ENCODE data around the gene STKLD1.
"Not testable (repeated sequence)": the region's sequence is repeated elsewhere in the genome, so short reads cannot be mapped to it uniquely, and the experiment has no call there.

Gene STKLD1

DNA sequence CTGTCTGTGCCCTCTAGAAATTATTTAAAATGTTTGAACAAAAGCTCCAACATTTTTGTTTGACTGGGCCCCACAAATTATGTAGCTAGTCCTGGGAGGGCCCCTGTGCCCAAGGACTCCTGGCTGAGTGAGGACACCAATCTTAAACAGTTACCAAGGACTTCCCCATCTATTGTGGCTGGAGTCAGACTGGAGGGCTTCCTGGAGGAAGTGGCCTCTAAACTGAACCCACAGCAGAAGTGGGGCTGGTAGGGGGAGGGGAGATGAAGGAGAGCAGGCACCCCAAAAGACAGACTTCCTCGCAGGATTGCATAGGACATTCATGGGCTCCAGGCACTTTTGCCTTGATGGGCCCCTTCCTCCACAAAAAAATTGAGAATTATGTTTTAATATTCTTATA is 54.1 kb downstream of the STKLD1 start:
- H3K27ac Mint-ChIP-seq = no peak overlapping the region

DNA sequence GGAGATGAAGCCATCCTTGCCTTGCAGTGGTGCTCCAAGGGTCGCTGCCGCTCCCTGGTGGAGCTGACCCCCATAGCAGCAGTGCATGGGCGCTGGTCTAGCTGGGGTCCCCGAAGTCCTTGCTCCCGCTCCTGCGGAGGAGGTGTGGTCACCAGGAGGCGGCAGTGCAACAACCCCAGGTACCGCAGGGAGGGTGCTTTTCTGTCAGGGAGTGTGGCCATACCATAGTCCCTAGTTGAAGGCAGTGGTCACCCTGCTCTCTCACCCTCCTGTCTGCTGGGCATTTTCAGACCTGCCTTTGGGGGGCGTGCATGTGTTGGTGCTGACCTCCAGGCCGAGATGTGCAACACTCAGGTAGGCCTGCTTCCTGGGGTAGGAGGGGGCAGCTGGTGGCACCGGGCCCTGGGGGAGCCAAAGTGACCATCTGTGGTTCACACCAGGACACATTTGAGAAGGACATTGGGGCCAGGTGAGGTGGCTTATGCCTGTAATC is 57.2 kb downstream of the STKLD1 start:
- peaks cover 2% of the 10 kb centered on the region for H3K27me3 Mint-ChIP-seq
- H3K9me3 Mint-ChIP-seq = no peaks in the 10 kb centered on the region
- no peak for ATAC-seq (ENCODE audit: low read depth)
- H3K36me3 Mint-ChIP-seq = no peaks in the 10 kb centered on the region
- no peak for DNase-seq (ENCODE audit: low spot score in 2 of 2)
- no peak overlapping the region for H3K4me3 Mint-ChIP-seq
- peaks cover 9% of the 10 kb centered on the region for H3K4me1 Mint-ChIP-seq
- H3K27ac Mint-ChIP-seq = no peak overlapping the region

More for the DNA sequence above, 54.1 kb downstream of the STKLD1 start:
- Mint-ChIP-seq H3K4me3 (no peak overlapping the region), H3K36me3 (no peaks in the 10 kb centered on the region), H3K4me1 (peaks cover 8% of the 10 kb centered on the region), H3K9me3 (no peaks in the 10 kb centered on the region), H3K27me3 (peaks cover 2% of the 10 kb centered on the region)
- no peak for ATAC-seq (ENCODE audit: low read depth)
- no peak for DNase-seq (ENCODE audit: low spot score in 2 of 2)

DNA sequence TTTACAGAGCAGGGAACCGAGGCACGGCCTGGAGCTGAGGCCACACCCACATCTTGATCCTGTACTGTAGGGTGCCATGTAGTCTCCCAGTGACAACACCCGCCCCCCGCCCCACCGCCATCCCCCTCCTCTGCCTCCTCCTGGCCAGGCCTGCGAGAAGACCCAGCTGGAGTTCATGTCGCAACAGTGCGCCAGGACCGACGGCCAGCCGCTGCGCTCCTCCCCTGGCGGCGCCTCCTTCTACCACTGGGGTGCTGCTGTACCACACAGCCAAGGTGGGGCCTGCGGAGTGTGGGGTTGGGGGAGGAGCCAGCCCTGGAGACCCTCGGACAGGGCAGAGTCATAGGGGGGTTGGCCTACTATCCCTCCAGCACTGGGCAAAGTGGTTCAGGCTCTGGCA is 60.5 kb downstream of the STKLD1 start:
- Mint-ChIP-seq H3K27me3 (no peaks in the 10 kb centered on the region), H3K9me3 (no peaks in the 10 kb centered on the region), H3K4me3 (no peak overlapping the region), H3K36me3 (no peaks in the 10 kb centered on the region), H3K4me1 (peaks cover 16% of the 10 kb centered on the region), H3K27ac (no peak overlapping the region)
- ATAC-seq (ENCODE audit: low read depth) = no peak
- DNase-seq (ENCODE audit: low spot score in 2 of 2) = no peak

DNA sequence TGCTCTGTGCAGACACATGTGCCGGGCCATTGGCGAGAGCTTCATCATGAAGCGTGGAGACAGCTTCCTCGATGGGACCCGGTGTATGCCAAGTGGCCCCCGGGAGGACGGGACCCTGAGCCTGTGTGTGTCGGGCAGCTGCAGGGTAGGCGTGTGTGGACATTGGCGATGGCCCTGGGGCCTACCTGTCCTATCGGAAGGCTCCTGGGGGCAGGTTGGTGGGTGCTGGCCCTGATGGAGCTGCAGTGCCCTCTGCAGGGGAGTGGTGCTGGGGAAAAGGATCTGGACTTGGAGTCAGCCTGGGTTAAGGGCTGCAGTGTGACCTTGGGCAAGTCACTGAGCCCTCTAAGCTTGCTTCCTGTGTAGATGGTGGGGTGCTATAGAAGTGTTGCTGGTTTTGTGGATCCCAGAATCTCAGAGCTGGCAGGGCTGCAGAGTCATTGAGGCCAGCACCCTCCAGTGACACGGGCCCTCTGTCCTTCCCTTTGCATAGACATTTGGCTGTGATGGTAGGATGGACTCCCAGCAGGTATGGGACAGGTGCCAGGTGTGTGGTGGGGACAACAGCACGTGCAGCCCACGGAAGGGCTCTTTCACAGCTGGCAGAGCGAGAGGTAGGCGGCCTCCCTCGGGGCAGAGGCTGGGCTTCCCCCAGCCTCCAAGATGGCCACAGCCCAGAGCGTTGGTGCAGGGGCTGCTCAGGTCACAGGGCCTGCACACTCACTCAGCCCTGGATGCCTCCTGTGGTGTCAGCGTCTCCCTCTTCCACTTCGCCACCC is 61.8 kb downstream of the STKLD1 start:
- H3K27ac Mint-ChIP-seq = no peak overlapping the region
- no peak overlapping the region for H3K4me3 Mint-ChIP-seq
- no peak for DNase-seq (ENCODE audit: low spot score in 2 of 2)
- ATAC-seq (ENCODE audit: low read depth) = no peak
- no peaks in the 10 kb centered on the region for H3K9me3 Mint-ChIP-seq
- peaks cover 20% of the 10 kb centered on the region for H3K4me1 Mint-ChIP-seq
- no peaks in the 10 kb centered on the region for H3K36me3 Mint-ChIP-seq
- no peaks in the 10 kb centered on the region for H3K27me3 Mint-ChIP-seq

DNA sequence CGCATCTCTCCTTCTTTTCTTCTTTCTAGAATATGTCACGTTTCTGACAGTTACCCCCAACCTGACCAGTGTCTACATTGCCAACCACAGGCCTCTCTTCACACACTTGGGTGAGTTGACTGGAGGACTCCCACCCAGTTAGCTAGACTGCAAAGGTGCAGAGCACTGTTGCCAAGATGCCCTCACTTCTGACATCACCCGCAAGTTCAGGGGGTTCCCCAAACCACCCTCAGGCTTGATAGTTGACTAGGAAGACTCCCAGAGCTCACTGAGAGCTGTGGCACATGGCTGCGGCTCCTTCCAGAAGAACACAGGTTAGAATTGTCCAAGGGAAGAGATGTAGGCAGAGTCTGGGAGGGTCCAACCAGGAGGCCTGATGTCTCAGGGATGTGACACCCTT is 63.2 kb downstream of the STKLD1 start:
- Mint-ChIP-seq H3K4me3 (no peak overlapping the region), H3K27ac (peak overlapping the region; percentile 15), H3K4me1 (peaks cover 20% of the 10 kb centered on the region), H3K9me3 (no peaks in the 10 kb centered on the region), H3K36me3 (no peaks in the 10 kb centered on the region), H3K27me3 (no peaks in the 10 kb centered on the region)
- ATAC-seq (ENCODE audit: low read depth) (no peak), DNase-seq (ENCODE audit: low spot score in 2 of 2) (no peak)

DNA sequence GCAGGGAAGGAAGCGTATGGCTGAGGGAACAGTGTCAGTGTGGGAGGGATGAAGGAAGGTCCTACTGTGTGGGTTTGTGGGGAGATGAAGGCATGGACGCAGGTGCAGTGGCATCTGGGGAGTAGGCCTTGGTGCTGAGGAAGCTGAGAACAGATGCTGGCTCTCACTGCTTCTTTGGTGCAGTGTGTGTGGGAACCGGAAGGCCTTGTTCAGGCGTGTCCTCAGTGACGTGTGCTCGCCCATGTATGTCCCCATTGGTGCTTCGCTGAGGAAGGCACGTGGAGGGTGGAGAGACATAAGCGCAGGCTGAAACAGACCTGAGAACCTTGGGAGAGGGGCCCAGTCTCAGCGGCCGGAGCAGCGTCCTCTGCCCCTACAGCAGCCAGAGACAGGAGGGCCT is 64.7 kb downstream of the STKLD1 start:
- no peaks in the 10 kb centered on the region for H3K9me3 Mint-ChIP-seq
- H3K36me3 Mint-ChIP-seq = no peaks in the 10 kb centered on the region
- ATAC-seq (ENCODE audit: low read depth) = peak; percentile 98
- H3K4me1 Mint-ChIP-seq = peaks cover 20% of the 10 kb centered on the region
- no peak overlapping the region for H3K4me3 Mint-ChIP-seq
- peak; percentile 56 to 62 for DNase-seq (ENCODE audit: low spot score in 2 of 2)
- no peaks in the 10 kb centered on the region for H3K27me3 Mint-ChIP-seq
- H3K27ac Mint-ChIP-seq = peak overlapping the region; percentile 92

DNA sequence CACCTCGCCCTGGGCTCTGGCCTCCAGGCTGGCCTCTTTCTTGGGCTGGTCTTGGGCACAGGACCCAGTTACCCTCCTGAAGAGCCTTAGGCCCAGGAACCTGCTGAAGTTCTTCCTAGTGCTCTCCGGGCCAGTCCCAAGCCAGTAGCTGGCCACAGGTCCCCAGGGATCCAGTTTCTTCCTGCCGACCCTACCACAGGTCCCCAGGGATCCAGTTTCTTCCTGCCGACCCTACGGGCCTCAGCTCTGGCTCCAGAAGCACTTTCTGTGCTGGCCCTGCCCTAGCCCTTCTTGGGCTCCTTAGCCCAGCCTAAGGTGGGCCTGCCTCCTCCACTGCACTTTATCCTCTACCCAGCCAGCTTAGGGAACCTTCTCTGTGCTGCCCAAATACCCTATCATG is 65.4 kb downstream of the STKLD1 start:
- Mint-ChIP-seq H3K9me3 (no peaks in the 10 kb centered on the region), H3K27me3 (peaks cover 1% of the 10 kb centered on the region), H3K36me3 (no peaks in the 10 kb centered on the region), H3K4me1 (peaks cover 20% of the 10 kb centered on the region), H3K4me3 (peak overlapping the region; percentile 56), H3K27ac (peak overlapping the region; percentile 92)
- no peak for DNase-seq (ENCODE audit: low spot score in 2 of 2)
- no peak for ATAC-seq (ENCODE audit: low read depth)

DNA sequence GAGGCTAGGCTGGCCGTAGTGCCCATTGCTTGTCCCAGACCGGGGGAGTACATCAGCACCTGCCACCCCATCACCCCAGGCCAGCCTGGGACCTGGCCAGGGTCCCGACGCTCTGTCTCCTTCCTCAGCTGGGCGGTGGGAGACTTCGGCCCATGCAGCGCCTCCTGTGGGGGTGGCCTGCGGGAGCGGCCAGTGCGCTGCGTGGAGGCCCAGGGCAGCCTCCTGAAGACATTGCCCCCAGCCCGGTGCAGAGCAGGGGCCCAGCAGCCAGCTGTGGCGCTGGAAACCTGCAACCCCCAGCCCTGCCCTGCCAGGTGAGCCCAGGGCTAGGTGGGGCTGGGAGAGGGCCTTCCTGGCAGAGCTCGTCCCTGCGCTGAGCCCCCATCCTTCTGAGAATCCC is 67.1 kb downstream of the STKLD1 start:
- no peak overlapping the region for H3K4me3 Mint-ChIP-seq
- H3K36me3 Mint-ChIP-seq = no peaks in the 10 kb centered on the region
- ATAC-seq (ENCODE audit: low read depth) (no peak), DNase-seq (ENCODE audit: low spot score in 2 of 2) (no peak)
- H3K27me3 Mint-ChIP-seq = peaks cover 1% of the 10 kb centered on the region
- no peak overlapping the region for H3K27ac Mint-ChIP-seq
- H3K9me3 Mint-ChIP-seq = no peaks in the 10 kb centered on the region
- H3K4me1 Mint-ChIP-seq = peaks cover 16% of the 10 kb centered on the region

DNA sequence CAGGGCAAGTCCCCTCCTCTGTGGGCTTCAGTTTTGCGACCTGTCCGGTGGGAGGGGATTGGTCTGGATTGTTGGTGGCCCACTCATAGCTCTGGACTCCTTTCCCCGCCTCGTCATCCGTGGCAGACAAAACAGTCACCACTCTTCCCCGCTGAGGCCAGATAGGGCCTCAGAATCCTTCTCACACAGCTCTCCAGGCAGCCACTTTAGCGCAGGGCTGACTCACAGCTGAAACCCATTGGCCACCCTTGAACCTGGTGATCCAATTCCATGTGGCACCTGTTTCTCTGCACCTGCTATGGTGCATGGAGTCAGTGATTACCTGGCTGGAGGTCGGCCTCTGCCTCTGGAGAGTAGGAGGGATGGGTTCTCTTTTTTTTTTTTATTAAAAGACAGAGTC is 67.8 kb downstream of the STKLD1 start:
- H3K4me3 Mint-ChIP-seq = no peak overlapping the region
- peaks cover 16% of the 10 kb centered on the region for H3K4me1 Mint-ChIP-seq
- H3K27me3 Mint-ChIP-seq = peaks cover 1% of the 10 kb centered on the region
- no peaks in the 10 kb centered on the region for H3K9me3 Mint-ChIP-seq
- H3K36me3 Mint-ChIP-seq = no peaks in the 10 kb centered on the region
- no peak for ATAC-seq (ENCODE audit: low read depth)
- peak overlapping the region; percentile 53 for H3K27ac Mint-ChIP-seq
- DNase-seq (ENCODE audit: low spot score in 2 of 2) = no peak

DNA sequence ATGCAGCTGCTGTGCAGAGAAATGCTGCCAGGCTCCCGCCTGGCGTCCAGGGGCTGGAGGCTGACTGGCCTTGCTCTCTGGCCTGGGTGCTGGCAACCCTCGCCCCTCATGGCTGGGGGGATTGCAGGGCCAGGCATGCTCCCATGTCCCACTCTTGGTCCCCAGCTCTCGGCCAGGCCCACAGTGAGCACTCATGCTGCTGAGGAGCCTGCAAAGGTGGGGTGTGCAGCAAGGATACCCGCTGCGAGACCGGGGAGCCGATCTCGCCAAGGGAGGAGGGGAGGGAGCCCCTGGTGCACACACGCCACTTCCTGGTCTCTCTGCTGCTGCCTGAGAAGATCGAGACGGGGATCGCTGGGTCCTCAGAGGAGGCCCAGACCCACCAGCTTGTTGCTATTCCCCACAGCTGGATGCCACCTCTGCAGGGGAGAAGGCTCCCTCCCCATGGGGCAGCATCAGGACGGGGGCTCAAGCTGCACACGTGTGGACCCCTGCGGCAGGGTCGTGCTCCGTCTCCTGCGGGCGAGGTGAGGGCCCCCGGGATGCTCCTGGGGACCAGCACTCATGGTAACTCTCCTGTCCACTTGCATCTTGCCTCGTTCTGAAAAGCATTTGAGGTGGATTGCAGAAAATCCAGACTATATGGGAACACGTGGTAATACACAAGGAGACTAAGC is 69.3 kb downstream of the STKLD1 start:
- no peak overlapping the region for H3K4me3 Mint-ChIP-seq
- H3K4me1 Mint-ChIP-seq = peaks cover 13% of the 10 kb centered on the region
- ATAC-seq (ENCODE audit: low read depth) (no peak), DNase-seq (ENCODE audit: low spot score in 2 of 2) (no peak)
- peaks cover 1% of the 10 kb centered on the region for H3K27me3 Mint-ChIP-seq
- H3K36me3 Mint-ChIP-seq = no peaks in the 10 kb centered on the region
- H3K27ac Mint-ChIP-seq = no peak overlapping the region
- H3K9me3 Mint-ChIP-seq = no peaks in the 10 kb centered on the region

DNA sequence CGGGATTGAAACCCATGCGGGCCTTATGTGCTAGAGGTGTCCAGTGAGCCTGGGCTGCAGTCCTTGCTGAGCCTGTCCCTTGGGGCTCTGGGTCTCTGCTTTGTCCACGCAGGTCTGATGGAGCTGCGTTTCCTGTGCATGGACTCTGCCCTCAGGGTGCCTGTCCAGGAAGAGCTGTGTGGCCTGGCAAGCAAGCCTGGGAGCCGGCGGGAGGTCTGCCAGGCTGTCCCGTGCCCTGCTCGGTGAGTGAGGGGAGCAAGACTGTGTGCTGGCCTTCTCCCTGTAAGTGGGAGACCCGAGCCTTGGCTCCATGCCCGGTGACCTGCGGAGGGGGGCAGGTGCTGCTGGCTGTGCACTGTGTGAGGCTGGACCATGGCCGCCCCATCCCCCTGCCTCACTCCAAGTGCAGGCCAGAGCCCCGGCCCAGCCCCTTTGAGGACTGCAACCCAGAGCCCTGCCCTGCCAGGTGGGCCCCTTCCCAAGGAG is 72.4 kb downstream of the STKLD1 start:
- DNase-seq (ENCODE audit: low spot score in 2 of 2) (no peak), ATAC-seq (ENCODE audit: low read depth) (no peak)
- H3K27me3 Mint-ChIP-seq = peaks cover 1% of the 10 kb centered on the region
- no peaks in the 10 kb centered on the region for H3K9me3 Mint-ChIP-seq
- H3K4me1 Mint-ChIP-seq = no peaks in the 10 kb centered on the region
- no peak overlapping the region for H3K27ac Mint-ChIP-seq
- no peaks in the 10 kb centered on the region for H3K36me3 Mint-ChIP-seq
- H3K4me3 Mint-ChIP-seq = no peak overlapping the region

DNA sequence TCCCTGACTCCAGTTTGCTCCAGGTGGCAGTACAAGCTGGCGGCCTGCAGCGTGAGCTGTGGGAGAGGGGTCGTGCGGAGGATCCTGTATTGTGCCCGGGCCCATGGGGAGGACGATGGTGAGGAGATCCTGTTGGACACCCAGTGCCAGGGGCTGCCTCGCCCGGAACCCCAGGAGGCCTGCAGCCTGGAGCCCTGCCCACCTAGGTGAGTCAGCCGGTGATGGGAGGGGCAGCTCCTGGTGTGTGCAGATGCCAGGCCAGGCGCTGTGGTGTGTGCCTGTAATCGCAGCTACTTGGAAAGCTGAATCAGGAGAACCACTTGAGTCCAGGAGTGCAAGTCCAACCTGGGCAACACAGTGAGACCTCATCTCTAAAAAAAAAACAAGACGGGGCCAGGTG is 73.6 kb downstream of the STKLD1 start:
- DNase-seq (ENCODE audit: low spot score in 2 of 2) (no peak), ATAC-seq (ENCODE audit: low read depth) (no peak)
- Mint-ChIP-seq H3K27ac (no peak overlapping the region), H3K4me3 (no peak overlapping the region), H3K9me3 (no peaks in the 10 kb centered on the region), H3K36me3 (no peaks in the 10 kb centered on the region), H3K4me1 (no peaks in the 10 kb centered on the region), H3K27me3 (peaks cover 1% of the 10 kb centered on the region)

DNA sequence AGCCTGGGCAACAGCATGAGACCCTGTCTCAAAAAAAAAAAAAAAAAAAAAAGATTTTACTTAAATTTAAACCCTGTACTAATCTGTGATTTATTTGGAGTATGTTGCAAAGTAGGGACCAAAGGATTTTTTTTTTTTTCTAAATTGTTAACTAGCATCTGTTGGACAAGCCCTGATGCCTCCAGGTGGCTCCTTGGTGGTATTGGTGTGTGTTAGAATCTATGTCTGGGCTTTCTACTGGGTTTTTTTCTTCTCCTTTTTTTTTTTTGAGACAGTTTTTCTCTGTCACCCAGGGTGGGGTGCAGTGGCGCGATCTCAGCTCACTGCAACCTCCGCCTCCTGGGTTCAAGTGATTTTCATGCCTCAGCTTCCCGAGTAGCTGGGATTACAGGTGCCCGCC is 75.7 kb downstream of the STKLD1 start:
- not testable (repeated sequence) for H3K4me1 Mint-ChIP-seq; H3K4me3 Mint-ChIP-seq; H3K27ac Mint-ChIP-seq; H3K36me3 Mint-ChIP-seq; H3K27me3 Mint-ChIP-seq; DNase-seq (ENCODE audit: low spot score in 2 of 2); H3K9me3 Mint-ChIP-seq
- peak; percentile 83 for ATAC-seq (ENCODE audit: low read depth)

DNA sequence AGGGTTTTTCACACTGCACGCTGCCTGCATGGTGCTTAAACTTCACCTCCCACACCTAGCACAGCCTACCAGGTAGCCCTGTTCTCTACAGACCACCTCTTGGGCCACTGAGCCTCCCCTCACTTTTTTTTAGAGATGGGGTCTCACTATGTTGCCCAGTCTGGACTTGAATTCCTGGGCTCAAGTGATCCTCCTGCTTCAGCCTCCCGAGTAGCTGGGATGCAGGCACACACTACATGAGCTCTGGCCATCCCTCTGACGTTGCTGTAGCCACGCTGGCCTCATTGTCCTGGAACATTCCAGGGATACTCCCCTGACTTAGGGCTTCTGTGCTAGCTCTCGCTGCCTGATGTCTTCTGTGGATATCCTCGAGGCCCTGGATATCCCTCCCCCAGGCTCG is 76.4 kb downstream of the STKLD1 start:
- Mint-ChIP-seq H3K9me3 (no peaks in the 10 kb centered on the region), H3K4me1 (no peaks in the 10 kb centered on the region), H3K4me3 (no peak overlapping the region), H3K27ac (no peak overlapping the region), H3K36me3 (no peaks in the 10 kb centered on the region), H3K27me3 (no peaks in the 10 kb centered on the region)
- DNase-seq (ENCODE audit: low spot score in 2 of 2) (no peak), ATAC-seq (ENCODE audit: low read depth) (no peak)

Data from memory B cell (primary cell).